ENCODE data around the gene STRC. TPM values are rescaled to one million over a fixed set of nuclear protein-coding genes. Genes with fewer than 3 reads are reported as not detected.

STRC gene
- 0.17 TPM in 1 of 2 replicates, not detected in the other for total RNA-seq

DNA sequence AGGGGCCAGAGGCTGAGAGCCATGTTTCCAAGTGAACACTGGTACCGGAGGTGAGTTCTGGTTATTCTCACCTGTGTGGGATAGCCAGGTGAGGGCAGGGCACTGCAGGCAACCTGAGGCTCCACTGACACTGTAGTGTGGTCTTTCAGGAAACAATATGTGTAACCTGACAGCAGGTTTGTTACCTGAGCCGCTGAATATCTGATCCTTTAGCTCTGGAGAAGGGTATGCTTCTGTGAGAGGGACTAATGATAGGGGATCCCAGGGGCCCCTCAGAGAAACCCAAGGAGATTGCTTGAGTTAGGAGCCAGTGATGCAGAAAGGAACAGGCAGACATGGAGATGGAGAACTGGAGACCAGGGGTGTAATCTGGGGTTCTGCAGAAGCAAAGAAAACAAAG, at the start of gene STRC:
TSS of gene STRC (minus strand) at position 101 of the 400 bp plus-strand sequence. CDS start at position 23, 78 bp downstream.

DNA sequence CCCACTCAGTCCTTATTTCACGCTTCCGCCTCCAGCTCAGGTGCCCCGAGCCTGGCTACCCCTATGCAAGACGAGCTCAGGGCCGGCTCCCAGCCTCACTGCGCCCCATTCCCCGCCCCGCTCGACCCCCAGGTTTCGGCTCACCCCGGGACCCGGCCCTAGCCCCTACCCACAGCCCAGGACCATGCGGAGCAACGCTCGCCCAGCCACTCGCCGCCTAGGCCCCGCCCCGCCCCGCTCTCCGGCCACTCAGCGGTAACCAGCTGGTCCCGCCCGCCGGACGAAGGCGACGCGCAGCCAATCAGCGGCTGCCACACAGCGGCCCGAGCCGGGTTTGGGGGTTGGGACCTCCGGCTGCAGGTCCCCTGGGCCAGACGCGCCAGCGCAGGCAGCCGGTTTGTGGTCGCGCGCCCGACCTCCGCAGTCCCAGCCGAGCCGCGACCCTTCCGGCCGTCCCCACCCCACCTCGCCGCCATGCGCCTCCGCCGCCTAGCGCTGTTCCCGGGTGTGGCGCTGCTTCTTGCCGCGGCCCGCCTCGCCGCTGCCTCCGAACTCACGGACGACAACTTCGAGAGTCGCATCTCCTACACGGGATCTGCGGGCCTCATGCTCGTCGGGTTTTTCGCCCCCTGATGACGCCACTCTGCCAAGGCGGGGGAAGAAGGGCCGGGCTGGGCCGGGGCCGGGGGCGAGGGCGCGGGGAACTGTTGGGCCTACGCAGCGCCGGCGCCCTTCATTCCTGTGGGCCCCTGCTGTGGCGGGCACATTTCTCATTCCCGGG, 30.2 kb upstream of the STRC start, which contains the start of gene CATSPER2:
TSS of gene CATSPER2 (minus strand) at position 196 of the 781 bp plus-strand sequence. CDS start 783 bp downstream, outside the sequence.

DNA sequence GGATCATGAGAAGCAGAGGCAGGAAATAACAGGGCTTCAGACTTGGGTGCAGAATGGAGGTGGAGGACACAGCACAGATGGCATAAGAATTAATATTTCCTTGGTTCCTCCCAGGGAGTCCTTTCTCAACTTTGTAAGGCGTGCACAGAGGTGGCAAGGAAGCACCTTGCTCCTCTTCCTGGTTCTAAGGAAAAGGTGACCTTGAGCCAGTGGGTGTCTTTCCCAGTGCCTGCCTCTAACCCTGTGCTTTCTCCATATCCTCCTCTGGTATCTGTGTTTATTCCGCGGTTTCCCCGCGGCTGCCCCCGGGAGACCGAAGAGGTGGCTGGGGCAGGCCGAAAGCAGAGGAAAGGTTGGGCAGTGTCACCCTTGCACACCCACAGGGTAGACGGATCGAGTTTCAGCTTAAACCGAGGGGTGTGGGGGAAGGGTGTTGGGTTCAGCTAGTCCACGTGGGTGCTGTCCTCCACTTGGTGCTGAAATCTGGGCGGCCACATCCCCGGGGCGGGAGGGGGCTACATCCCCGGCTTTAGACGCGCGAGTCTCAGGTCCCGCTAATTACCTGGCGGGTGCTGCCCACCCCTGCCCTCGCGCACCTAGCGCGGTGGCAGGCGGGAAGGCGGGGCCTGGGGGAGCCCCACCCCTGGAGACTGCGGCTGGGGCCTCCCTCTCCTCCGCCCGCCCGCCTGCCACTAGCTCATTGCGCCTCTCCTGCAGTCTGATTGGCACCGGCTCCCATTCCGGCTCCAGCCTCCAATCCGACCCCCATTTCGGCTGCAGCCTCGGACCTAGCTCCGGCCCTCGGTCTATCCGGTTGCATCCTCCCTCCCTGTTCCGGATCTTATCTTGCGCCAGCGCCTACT, 25.0 kb downstream of the STRC start, which contains the start of gene CKMT1B:
TSS of gene CKMT1B (plus strand) at position 700 of the 863 bp plus-strand sequence. CDS start 192 bp downstream, outside the sequence.

DNA sequence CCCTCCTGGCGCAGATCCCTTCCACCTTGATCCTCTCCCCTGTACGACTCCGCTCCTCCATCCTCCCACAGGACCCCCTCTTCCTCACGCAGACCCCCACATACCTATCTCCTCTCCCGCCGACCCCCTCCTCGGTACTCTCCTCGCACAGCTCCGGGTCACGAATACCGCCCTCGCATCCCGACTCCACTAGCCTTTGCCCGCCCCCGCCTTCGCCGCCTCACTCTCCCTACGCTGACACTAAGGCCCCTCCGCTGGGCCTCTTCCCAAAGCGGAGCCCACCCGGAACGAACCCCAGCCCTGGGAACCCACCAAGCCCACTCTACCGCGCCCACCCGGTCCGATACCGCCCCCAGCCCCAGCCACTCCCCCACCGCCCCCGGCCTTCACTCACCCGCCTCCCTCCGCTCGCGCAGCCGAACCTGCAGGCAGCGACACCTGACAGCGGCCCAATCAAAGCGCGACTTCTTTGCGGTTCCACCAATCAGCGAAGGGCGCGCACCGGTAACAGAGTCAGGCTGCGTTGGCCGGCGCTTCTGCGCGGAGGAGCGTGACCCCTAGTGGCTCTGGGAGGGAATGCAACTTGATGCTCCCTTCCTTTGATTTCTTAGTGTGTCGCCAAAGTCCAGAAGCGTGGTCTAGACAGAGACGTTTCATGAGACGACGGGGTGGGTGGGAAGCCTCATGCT, 28.7 kb downstream of the STRC start, which contains the start of gene PPIP5K1:
TSS of gene PPIP5K1 (minus strand) at position 431 of the 689 bp plus-strand sequence. CDS start 5,704 bp downstream, outside the sequence.

Other genes starting within 250 kb of the STRC start
- gene ZSCAN29, start 247.8 kb downstream of the STRC start, total RNA-seq, result 16.7 and 17.8 TPM in 2 replicates
- gene TUBGCP4, start 247.7 kb downstream of the STRC start, total RNA-seq, result 15.4 and 18.4 TPM in 2 replicates
- gene TP53BP1, start 125.6 kb downstream of the STRC start, total RNA-seq, result 100 and 102 TPM in 2 replicates
- gene MAP1A, start 101.2 kb downstream of the STRC start, total RNA-seq, result 96.1 and 105 TPM in 2 replicates
- 23.7 and 31.9 TPM in 2 replicates for gene PPIP5K1, start 28.6 kb downstream of the STRC start, total RNA-seq
- not detected in 2 replicates for gene CKMT1B, start 24.8 kb downstream of the STRC start, total RNA-seq
- gene CATSPER2, start 30.0 kb upstream of the STRC start, total RNA-seq, result 1.3 and 2.0 TPM in 2 replicates
- gene CKMT1A, start 75.1 kb upstream of the STRC start, total RNA-seq, result not detected in 2 replicates
- 1,033 and 1,111 TPM in 2 replicates for gene PDIA3, start 127.6 kb upstream of the STRC start, total RNA-seq
- gene ELL3, start 158.2 kb upstream of the STRC start, total RNA-seq, result 3.0 and 3.1 TPM in 2 replicates
- 537 and 552 TPM in 2 replicates for gene SERF2, start 173.5 kb upstream of the STRC start, total RNA-seq
- not detected in 2 replicates for gene SERINC4, start 181.4 kb upstream of the STRC start, total RNA-seq
- gene HYPK, start 181.8 kb upstream of the STRC start, total RNA-seq, result 4.3 and 5.4 TPM in 2 replicates
- gene MFAP1, start 205.9 kb upstream of the STRC start, total RNA-seq, result 18.5 and 23.0 TPM in 2 replicates
- 3.8 and 6.5 TPM in 2 replicates for gene WDR76, start 208.2 kb upstream of the STRC start, total RNA-seq